ENCODE results near the gene INPP4B.

DNA sequence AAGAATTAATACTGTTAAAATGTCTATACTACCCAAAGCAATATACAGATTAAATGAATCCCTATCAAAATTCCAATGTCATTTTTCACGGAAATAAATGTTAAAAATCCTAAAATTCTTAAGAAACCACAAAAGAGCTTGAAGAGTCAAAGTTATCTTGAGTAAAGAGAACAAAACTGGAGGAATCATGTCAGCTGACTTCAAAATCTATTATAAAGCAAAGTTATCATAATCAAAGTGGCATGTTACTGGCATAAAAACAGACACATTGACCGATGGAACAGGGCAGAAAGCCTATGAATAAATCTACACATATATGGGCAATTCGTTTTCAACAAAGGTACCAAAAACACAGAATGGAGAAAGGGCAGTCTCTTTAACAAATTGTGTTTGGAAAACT lies 579.0 kb downstream of the INPP4B start:
- TF ChIP-seq, protein P1, sequence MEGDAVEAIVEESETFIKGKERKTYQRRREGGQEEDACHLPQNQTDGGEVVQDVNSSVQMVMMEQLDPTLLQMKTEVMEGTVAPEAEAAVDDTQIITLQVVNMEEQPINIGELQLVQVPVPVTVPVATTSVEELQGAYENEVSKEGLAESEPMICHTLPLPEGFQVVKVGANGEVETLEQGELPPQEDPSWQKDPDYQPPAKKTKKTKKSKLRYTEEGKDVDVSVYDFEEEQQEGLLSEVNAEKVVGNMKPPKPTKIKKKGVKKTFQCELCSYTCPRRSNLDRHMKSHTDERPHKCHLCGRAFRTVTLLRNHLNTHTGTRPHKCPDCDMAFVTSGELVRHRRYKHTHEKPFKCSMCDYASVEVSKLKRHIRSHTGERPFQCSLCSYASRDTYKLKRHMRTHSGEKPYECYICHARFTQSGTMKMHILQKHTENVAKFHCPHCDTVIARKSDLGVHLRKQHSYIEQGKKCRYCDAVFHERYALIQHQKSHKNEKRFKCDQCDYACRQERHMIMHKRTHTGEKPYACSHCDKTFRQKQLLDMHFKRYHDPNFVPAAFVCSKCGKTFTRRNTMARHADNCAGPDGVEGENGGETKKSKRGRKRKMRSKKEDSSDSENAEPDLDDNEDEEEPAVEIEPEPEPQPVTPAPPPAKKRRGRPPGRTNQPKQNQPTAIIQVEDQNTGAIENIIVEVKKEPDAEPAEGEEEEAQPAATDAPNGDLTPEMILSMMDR (IDR thresholded peaks at IDR 0.05), result no peak
- TF ChIP-seq POLR2AphosphoS5 (IDR thresholded peaks at IDR 0.05) (no peak), POLR2A (IDR thresholded peaks at IDR 0.05) (no peak)

Measured in breast epithelium (tissue), 3 donors.